Suprapubic skin (tissue), 4 donors: ENCODE data around the gene PSMA6. TPM values are rescaled to one million over a fixed set of nuclear protein-coding genes. Genes with fewer than 3 reads are reported as not detected.

Experiments used
- total RNA-seq, 4 donors: library from RNA; depleted of rRNA; stranded (reverse); fragments of >200 nt; gene quantifications; one replicate each; pipeline ENCODE4 v1.1.0, GENCODE V29; 2016

The PSMA6 gene
- total RNA-seq, 4 donors from 2014 or later: 80.4 to 133 (median 110) TPM

Other genes with a start within 250 kb of the PSMA6 start
- 10 to 100 TPM; 31.3 to 46.2 (median 44.2) TPM for gene FAM177A1, start 246.1 kb upstream of the PSMA6 start, total RNA-seq
- 10 to 100 TPM; 10.0 to 14.2 (median 12.4) TPM for gene PPP2R3C, start 170.4 kb upstream of the PSMA6 start, total RNA-seq
- 10 to 100 TPM; 31.6 to 45.2 (median 40.9) TPM for gene PRORP, start 169.8 kb upstream of the PSMA6 start, total RNA-seq
- 100 to 1,000 TPM; 510 to 768 (median 735) TPM for gene NFKBIA, start 112.4 kb downstream of the PSMA6 start, total RNA-seq
- not detected for gene INSM2, start 241.8 kb downstream of the PSMA6 start, total RNA-seq